DND-41 (cell line): Measurements from ENCODE around the gene TFF2.
A peak's percentile ranks its signal among the peaks of the same experiment; 100 is the strongest.

Experiments used
- ATAC-seq: fragments of 200-7000 bp; cut with Tn5 transposase; 3 replicates; pipeline ENCODE4 v1.9.1; 2021; ENCODE audit warnings: low read depth; ENCODE audit not compliant: insufficient read depth
- DNase-seq: peaks from one replicate; pipeline ENCODE4 v3.0.0-alpha.2; 2020
- H2AFZ ChIP-seq: 2 replicates; pipeline ENCODE4 v1.6.0; 2012; ENCODE audit warnings: low read depth, low read length
- H3K27ac ChIP-seq: 2 replicates; pipeline ENCODE4 v1.5.1; 2012; ENCODE audit warnings: low read length, inconsistent platforms
- H3K27me3 ChIP-seq: fragments of 200-600 bp; sonication (generic); 2 replicates; pipeline ENCODE4 v1.6.0; 2012; ENCODE audit warnings: low read length, mild to moderate bottlenecking, inconsistent platforms; ENCODE audit not compliant: insufficient read depth, poor library complexity
- H3K36me3 ChIP-seq: 2 replicates; pipeline ENCODE4 v1.5.1; 2012; ENCODE audit warnings: low read length, inconsistent platforms; ENCODE audit not compliant: insufficient read depth
- H3K4me1 ChIP-seq: 2 replicates; pipeline ENCODE4 v1.5.1; 2012; ENCODE audit warnings: mild to moderate bottlenecking, low read length; ENCODE audit not compliant: insufficient read depth
- H3K4me2 ChIP-seq: 2 replicates; pipeline ENCODE4 v1.6.0; 2012; ENCODE audit warnings: mild to moderate bottlenecking, moderate library complexity, low read length, inconsistent platforms; ENCODE audit not compliant: insufficient read depth
- H3K4me3 ChIP-seq, 2 experiments: fragments of 200-600 bp in 1 of 2; shearing (Covaris generic) in 1 of 2; 2 replicates each; pipeline ENCODE4 v1.5.1; 2012 to 2016; ENCODE audit warnings: inconsistent platforms in 2 of 2, low read length in 2 of 2, mild to moderate bottlenecking in 2 of 2, low read depth in 1 of 2, moderate library complexity in 1 of 2
- H3K79me2 ChIP-seq: 2 replicates; pipeline ENCODE4 v1.6.0; 2012; ENCODE audit warnings: low read length, inconsistent platforms; ENCODE audit not compliant: insufficient read depth
- H3K9ac ChIP-seq: 2 replicates; pipeline ENCODE4 v1.6.0; 2012; ENCODE audit warnings: low read depth, mild to moderate bottlenecking, inconsistent platforms, low read length, moderate library complexity
- H3K9me3 ChIP-seq: 2 replicates; pipeline ENCODE4 v1.5.1; 2012; ENCODE audit warnings: low read length, moderate library complexity, mild to moderate bottlenecking, inconsistent platforms; ENCODE audit not compliant: insufficient read depth, severe bottlenecking
- H4K20me1 ChIP-seq: 2 replicates; pipeline ENCODE4 v1.6.0; 2012; ENCODE audit warnings: low read length; ENCODE audit not compliant: insufficient read depth
- CTCF ChIP-seq: IDR thresholded peaks from 2 replicates; pipeline ENCODE4 v1.5.1; 2012; ENCODE audit warnings: borderline replicate concordance, low read length, moderate library complexity, mild to moderate bottlenecking; ENCODE audit not compliant: poor library complexity, severe bottlenecking; ENCODE audit errors: extremely low read depth
- EZH2 ChIP-seq: IDR thresholded peaks from 3 replicates; pipeline ENCODE4 v1.6.1; 2012; ENCODE audit warnings: borderline replicate concordance, low read depth, mild to moderate bottlenecking, moderate library complexity, low read length, inconsistent platforms; ENCODE audit not compliant: severe bottlenecking

Gene TFF2

GRCh38 chr21:42385619-42386018 lies 34.8 kb upstream of the TFF2 start:
- DNase-seq = no peak
- no peak overlapping the region for H3K9ac ChIP-seq
- H3K79me2 ChIP-seq = no peaks in the 10 kb centered on the region
- no peak for ATAC-seq
- TF ChIP-seq EZH2 (no peak), CTCF (no peak)
- H3K9me3 ChIP-seq = peaks cover 13% of the 10 kb centered on the region
- H3K4me3 ChIP-seq = no peak overlapping the region
- H4K20me1 ChIP-seq = no peaks in the 10 kb centered on the region
- no peak overlapping the region for H3K4me2 ChIP-seq
- peaks cover 8% of the 10 kb centered on the region for H3K36me3 ChIP-seq
- no peaks in the 10 kb centered on the region for H3K27me3 ChIP-seq
- peaks cover 11% of the 10 kb centered on the region for H3K4me1 ChIP-seq
- no peak overlapping the region for H3K27ac ChIP-seq
- H2AFZ ChIP-seq = no peak overlapping the region

GRCh38 chr21:42384989-42385388 lies 34.2 kb upstream of the TFF2 start:
- H3K36me3 ChIP-seq = peaks cover 8% of the 10 kb centered on the region
- peak; percentile 18 for DNase-seq
- H3K79me2 ChIP-seq = no peaks in the 10 kb centered on the region
- no peak overlapping the region for H3K9ac ChIP-seq
- peak overlapping the region; percentile 2; the same call in 1 of the 2 replicates for H3K27ac ChIP-seq
- 0 out of 3 replicates have a peak, but pooled peaks have one; percentile 36 for ATAC-seq
- H3K4me1 ChIP-seq = peaks cover 11% of the 10 kb centered on the region
- TF ChIP-seq CTCF = no peak
- no peak for TF ChIP-seq EZH2
- no peaks in the 10 kb centered on the region for H4K20me1 ChIP-seq
- no peak overlapping the region for H3K4me2 ChIP-seq
- H2AFZ ChIP-seq = no peak overlapping the region
- no peak overlapping the region for H3K4me3 ChIP-seq
- peaks cover 13% of the 10 kb centered on the region for H3K9me3 ChIP-seq
- no peaks in the 10 kb centered on the region for H3K27me3 ChIP-seq

- no peak overlapping the region for H3K4me2 ChIP-seq
- peak; percentile 25; the same call in 1 of the 3 replicates for ATAC-seq
- no peak overlapping the region for H3K4me3 ChIP-seq
- H3K9me3 ChIP-seq = peaks cover 13% of the 10 kb centered on the region
- H3K9ac ChIP-seq = no peak overlapping the region
- no peaks in the 10 kb centered on the region for H3K27me3 ChIP-seq
- H3K27ac ChIP-seq = peak overlapping the region; percentile 7; the same call in 1 of the 2 replicates
- no peak overlapping the region for H2AFZ ChIP-seq
- no peaks in the 10 kb centered on the region for H4K20me1 ChIP-seq
- H3K4me1 ChIP-seq = peaks cover 11% of the 10 kb centered on the region
- H3K79me2 ChIP-seq = no peaks in the 10 kb centered on the region
- no peak for DNase-seq
- peaks cover 8% of the 10 kb centered on the region for H3K36me3 ChIP-seq
- TF ChIP-seq EZH2 (no peak), CTCF (peak; percentile 11)
Measured at GRCh38 chr21:42384156-42384945, 33.6 kb upstream of the TFF2 start.
